ENCODE measurements around the gene PCSK7.

PCSK7 gene

DNA sequence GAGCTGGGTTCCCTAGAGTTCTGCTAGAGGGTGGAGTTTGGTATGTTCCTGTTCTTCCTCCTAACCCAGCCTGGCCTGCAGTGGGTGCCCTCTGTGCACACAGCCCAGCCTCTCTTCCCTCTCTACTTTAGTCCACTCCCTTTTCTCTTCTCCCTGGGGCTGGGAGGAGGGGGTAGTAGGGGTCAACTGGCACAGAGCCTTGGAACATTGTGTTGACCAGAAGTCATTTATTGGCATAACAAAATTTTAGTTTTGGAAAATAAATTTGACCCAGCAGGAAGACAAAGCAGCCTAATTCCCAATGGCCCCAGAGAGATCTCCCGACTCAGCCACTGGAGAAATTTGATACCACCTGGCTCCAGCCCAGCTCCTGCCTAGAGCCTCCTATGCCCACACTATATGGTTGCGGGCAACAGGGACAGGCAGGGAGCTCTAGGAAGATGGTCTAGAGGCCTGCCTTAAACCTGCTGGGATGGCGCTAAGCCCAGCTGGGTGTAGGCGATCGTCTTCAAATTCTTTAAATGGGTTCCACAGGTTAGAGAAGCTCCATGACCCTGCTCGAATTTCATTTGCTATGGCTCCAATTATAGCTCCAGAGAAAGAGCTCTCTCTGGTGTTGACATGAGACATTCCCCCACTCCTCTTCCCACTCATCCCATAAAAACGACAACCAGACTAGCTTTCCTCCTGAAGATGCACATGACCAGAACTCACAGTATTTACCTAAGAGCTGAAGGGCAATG is 9.9 kb downstream of the PCSK7 start (continued):
- TF ChIP-seq ZNF184 (tag by site-specific recombination; IDR thresholded peaks at IDR 0.05) (no peak), BCL11A (tag by site-specific recombination; IDR thresholded peaks at IDR 0.05; ENCODE audit: low read depth) (no peak), GLI2 (tag by site-specific recombination; IDR thresholded peaks at IDR 0.05; ENCODE audit: borderline replicate concordance, low read depth) (no peak), KLF1 (tag by site-specific recombination; IDR thresholded peaks at IDR 0.05) (no peak), ZNF394 (tag by site-specific recombination; IDR thresholded peaks at IDR 0.05; ENCODE audit: borderline replicate concordance) (no peak), ZNF560 (tag by site-specific recombination; IDR thresholded peaks at IDR 0.05; ENCODE audit: borderline replicate concordance) (no peak), ZNF837 (tag by site-specific recombination; IDR thresholded peaks at IDR 0.05) (no peak), YY1 (tag by site-specific recombination; IDR thresholded peaks at IDR 0.05) (no peak), FEZF1 (tag by site-specific recombination; IDR thresholded peaks at IDR 0.05) (no peak), ZNF555 (tag by site-specific recombination; conservative IDR thresholded peaks at IDR 0.05) (no peak), ZNF660 (tag by site-specific recombination; IDR thresholded peaks at IDR 0.05) (0 out of 2 replicates have a peak, but pooled peaks have one; percentile 46), ZNF791 (tag by site-specific recombination; IDR thresholded peaks at IDR 0.05) (no peak), WT1 (tag by site-specific recombination; IDR thresholded peaks at IDR 0.05) (0 out of 2 replicates have a peak, but pooled peaks have one; percentile 12), ZBTB7A (tag by site-specific recombination; IDR thresholded peaks at IDR 0.05; ENCODE audit: low read depth) (no peak), ZNF16 (tag by site-specific recombination; IDR thresholded peaks at IDR 0.05; ENCODE audit: low read depth) (no peak), RBAK (tag by site-specific recombination; IDR thresholded peaks at IDR 0.05) (no peak), ZNF146 (tag by site-specific recombination; IDR thresholded peaks at IDR 0.05) (no peak), MYNN (tag by site-specific recombination; IDR thresholded peaks at IDR 0.05; ENCODE audit: borderline replicate concordance) (no peak), ZNF274 (IDR thresholded peaks at IDR 0.05; ENCODE audit: low read length) (no peak), ZNF274 (tag by site-specific recombination; IDR thresholded peaks at IDR 0.05; ENCODE audit: borderline replicate concordance) (no peak), ZNF37A (tag by site-specific recombination; IDR thresholded peaks at IDR 0.05) (no peak), ZNF654 (tag by site-specific recombination; IDR thresholded peaks at IDR 0.05; ENCODE audit: low read depth) (no peak), ZNF48 (tag by site-specific recombination; IDR thresholded peaks at IDR 0.05) (no peak), OSR2 (tag by site-specific recombination; IDR thresholded peaks at IDR 0.05) (peak; percentile 87), ZBTB6 (tag by site-specific recombination; IDR thresholded peaks at IDR 0.05) (peak; percentile 98), ZNF529 (tag by site-specific recombination; IDR thresholded peaks at IDR 0.05; ENCODE audit: insufficient replicate concordance) (no peak), ZNF221 (tag by site-specific recombination; IDR thresholded peaks at IDR 0.05; ENCODE audit: borderline replicate concordance) (no peak), PBX3 (CRISPR knock-in tag; IDR thresholded peaks at IDR 0.05) (no peak), ZNF747 (tag by site-specific recombination; IDR thresholded peaks at IDR 0.05) (no peak), SCRT1 (tag by site-specific recombination; IDR thresholded peaks at IDR 0.05; ENCODE audit: borderline replicate concordance) (peak; percentile 73; the same call in 1 of the 2 replicates), ZNF624 (tag by site-specific recombination; IDR thresholded peaks at IDR 0.05) (no peak), ZNF473 (tag by site-specific recombination; IDR thresholded peaks at IDR 0.05) (no peak), ZNF404 (tag by site-specific recombination; IDR thresholded peaks at IDR 0.05) (no peak), ZNF777 (tag by site-specific recombination; IDR thresholded peaks at IDR 0.05; ENCODE audit: borderline replicate concordance) (no peak)
- TF ChIP-seq, protein P1, sequence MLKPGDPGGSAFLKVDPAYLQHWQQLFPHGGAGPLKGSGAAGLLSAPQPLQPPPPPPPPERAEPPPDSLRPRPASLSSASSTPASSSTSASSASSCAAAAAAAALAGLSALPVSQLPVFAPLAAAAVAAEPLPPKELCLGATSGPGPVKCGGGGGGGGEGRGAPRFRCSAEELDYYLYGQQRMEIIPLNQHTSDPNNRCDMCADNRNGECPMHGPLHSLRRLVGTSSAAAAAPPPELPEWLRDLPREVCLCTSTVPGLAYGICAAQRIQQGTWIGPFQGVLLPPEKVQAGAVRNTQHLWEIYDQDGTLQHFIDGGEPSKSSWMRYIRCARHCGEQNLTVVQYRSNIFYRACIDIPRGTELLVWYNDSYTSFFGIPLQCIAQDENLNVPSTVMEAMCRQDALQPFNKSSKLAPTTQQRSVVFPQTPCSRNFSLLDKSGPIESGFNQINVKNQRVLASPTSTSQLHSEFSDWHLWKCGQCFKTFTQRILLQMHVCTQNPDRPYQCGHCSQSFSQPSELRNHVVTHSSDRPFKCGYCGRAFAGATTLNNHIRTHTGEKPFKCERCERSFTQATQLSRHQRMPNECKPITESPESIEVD (tag by site-specific recombination; IDR thresholded peaks at IDR 0.05), result peak; percentile 72
- TF ChIP-seq, protein P2, sequence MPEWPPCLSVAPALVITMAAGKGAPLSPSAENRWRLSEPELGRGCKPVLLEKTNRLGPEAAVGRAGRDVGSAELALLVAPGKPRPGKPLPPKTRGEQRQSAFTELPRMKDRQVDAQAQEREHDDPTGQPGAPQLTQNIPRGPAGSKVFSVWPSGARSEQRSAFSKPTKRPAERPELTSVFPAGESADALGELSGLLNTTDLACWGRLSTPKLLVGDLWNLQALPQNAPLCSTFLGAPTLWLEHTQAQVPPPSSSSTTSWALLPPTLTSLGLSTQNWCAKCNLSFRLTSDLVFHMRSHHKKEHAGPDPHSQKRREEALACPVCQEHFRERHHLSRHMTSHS (tag by site-specific recombination; IDR thresholded peaks at IDR 0.05), result no peak

Data from HEK293 (cell line).